HepG2 (cell line): ENCODE data around the gene CCDC77. TPM values are rescaled to one million over a fixed set of nuclear protein-coding genes. Genes with fewer than 3 reads are reported as not detected.
A peak's percentile ranks its signal among the peaks of the same experiment; 100 is the strongest.

ENCODE experiments used
- BRCA1 ChIP-seq: sonication (generic); formaldehyde crosslinking; IDR thresholded peaks from 2 replicates; pipeline ENCODE4 v1.4.0; 2020; ENCODE audit warnings: missing genetic modification reagents
- FOSL1 ChIP-seq: sonication (generic); formaldehyde crosslinking; IDR thresholded peaks from 2 replicates; pipeline ENCODE4 v1.9.0; 2021; ENCODE audit warnings: missing genetic modification reagents, borderline replicate concordance
- MAFK ChIP-seq, 2 experiments: IDR thresholded peaks in 1 of 2; conservative IDR thresholded peaks in 1 of 2; 2 replicates each; pipeline ENCODE4 v1.6.1; 2011; ENCODE audit warnings: improper control_type of control experiment in 2 of 2, low read length in 2 of 2
- NFE2L1 ChIP-seq: sonication (generic); formaldehyde crosslinking; IDR thresholded peaks from 2 replicates; pipeline ENCODE4 v1.4.0; 2020; ENCODE audit warnings: missing genetic modification reagents, mild to moderate bottlenecking, borderline replicate concordance
- NR2F1 ChIP-seq, 2 experiments: fragments of 450-650 bp in 1 of 2; formaldehyde crosslinking in 1 of 2; IDR thresholded peaks; 2 replicates each; pipeline versions ENCODE4 v1.5.0 to v1.6.1; 2016 to 2020; ENCODE audit warnings: mild to moderate bottlenecking in 1 of 2, missing compliant biosample characterization in 1 of 2, missing genetic modification reagents in 1 of 2, moderate library complexity in 1 of 2
- PLSCR1 ChIP-seq: sonication (generic); formaldehyde crosslinking; IDR thresholded peaks from 2 replicates; pipeline ENCODE4 v1.5.0; 2020; ENCODE audit warnings: missing genetic modification reagents, mild to moderate bottlenecking, borderline replicate concordance
- SIN3B ChIP-seq: fragments of 150-350 bp; IDR thresholded peaks from 2 replicates; pipeline ENCODE4 v1.6.1; 2014; ENCODE audit warnings: low read length
- SYNCRIP ChIP-seq: fragments of 200-400 bp; formaldehyde crosslinking; IDR thresholded peaks from 2 replicates; pipeline ENCODE4 v1.6.1; 2018; ENCODE audit warnings: mild to moderate bottlenecking, low read depth, low read length; ENCODE audit not compliant: insufficient read depth
- TCF7 ChIP-seq: sonication (generic); IDR thresholded peaks from 2 replicates; pipeline ENCODE4 v1.6.1; 2016; ENCODE audit warnings: antibody characterized with exemption, low read depth
- ZNF274 ChIP-seq: sonication (generic); formaldehyde crosslinking; IDR thresholded peaks from 2 replicates; pipeline ENCODE4 v1.5.1; 2020; ENCODE audit warnings: mild to moderate bottlenecking, missing genetic modification reagents
- ZNF549 ChIP-seq: sonication (generic); formaldehyde crosslinking; IDR thresholded peaks from 2 replicates; pipeline ENCODE4 v1.5.0; 2020; ENCODE audit warnings: missing genetic modification reagents
- ZNF556 ChIP-seq: sonication (generic); formaldehyde crosslinking; IDR thresholded peaks from 2 replicates; pipeline ENCODE4 v1.4.0; 2020; ENCODE audit warnings: mild to moderate bottlenecking, missing genetic modification reagents, borderline replicate concordance
- ZNF674 ChIP-seq: sonication (generic); formaldehyde crosslinking; IDR thresholded peaks from 2 replicates; pipeline ENCODE4 v1.5.0; 2020; ENCODE audit warnings: low read depth, mild to moderate bottlenecking, missing genetic modification reagents
- polyA plus RNA-seq, 8 experiments: library from polyadenylated mRNA; depleted of rRNA in 3 of 8; stranded (reverse) in 7 of 8; unstranded in 1 of 8; fragments of >200 nt; fragmentation: Illumina TruSeq in 4 of 8; extraction: Trizol in 4 of 8; gene quantifications; 2 replicates each; pipeline versions ENCODE4 v1.2.1 to v1.2.3, GENCODE V29; 2011 to 2016; ENCODE audit warnings: low read depth in 4 of 8, missing spikeins in 1 of 8, mixed read lengths in 1 of 8; ENCODE audit not compliant: insufficient read depth in 1 of 8
- total RNA-seq, 5 experiments: library from RNA; depleted of rRNA; stranded (reverse); fragments of >200 nt; fragmentation: Illumina TruSeq; extraction: Trizol; gene quantifications; 2 replicates each; pipeline ENCODE4 v1.2.3, GENCODE V29; 2016; ENCODE audit warnings: low read depth in 1 of 5
- TF ChIP-seq, protein P1 (sequence below): sonication (generic); formaldehyde crosslinking; IDR thresholded peaks from 2 replicates; pipeline ENCODE4 v1.5.1; 2020; ENCODE audit warnings: mild to moderate bottlenecking, missing genetic modification reagents
- TF ChIP-seq, protein P2 (sequence below): sonication (generic); formaldehyde crosslinking; IDR thresholded peaks from 2 replicates; pipeline ENCODE4 v1.8.0; 2022; ENCODE audit warnings: low read depth, missing genetic modification reagents
- TF ChIP-seq, protein P3 (sequence below): sonication (generic); formaldehyde crosslinking; IDR thresholded peaks from 2 replicates; pipeline ENCODE4 v1.4.0; 2020; ENCODE audit warnings: missing genetic modification reagents
- TF ChIP-seq, protein P4 (sequence below): sonication (generic); formaldehyde crosslinking; IDR thresholded peaks from 2 replicates; pipeline ENCODE4 v1.4.0; 2020; ENCODE audit warnings: missing genetic modification reagents

CCDC77 gene
- total and polyA plus RNA-seq, 2 of the 13 experiments (the other 11 are each of a cell fraction or from before 2014, with no cell fraction given) = 6.4 to 16.4 TPM

- TF ChIP-seq, protein P1, sequence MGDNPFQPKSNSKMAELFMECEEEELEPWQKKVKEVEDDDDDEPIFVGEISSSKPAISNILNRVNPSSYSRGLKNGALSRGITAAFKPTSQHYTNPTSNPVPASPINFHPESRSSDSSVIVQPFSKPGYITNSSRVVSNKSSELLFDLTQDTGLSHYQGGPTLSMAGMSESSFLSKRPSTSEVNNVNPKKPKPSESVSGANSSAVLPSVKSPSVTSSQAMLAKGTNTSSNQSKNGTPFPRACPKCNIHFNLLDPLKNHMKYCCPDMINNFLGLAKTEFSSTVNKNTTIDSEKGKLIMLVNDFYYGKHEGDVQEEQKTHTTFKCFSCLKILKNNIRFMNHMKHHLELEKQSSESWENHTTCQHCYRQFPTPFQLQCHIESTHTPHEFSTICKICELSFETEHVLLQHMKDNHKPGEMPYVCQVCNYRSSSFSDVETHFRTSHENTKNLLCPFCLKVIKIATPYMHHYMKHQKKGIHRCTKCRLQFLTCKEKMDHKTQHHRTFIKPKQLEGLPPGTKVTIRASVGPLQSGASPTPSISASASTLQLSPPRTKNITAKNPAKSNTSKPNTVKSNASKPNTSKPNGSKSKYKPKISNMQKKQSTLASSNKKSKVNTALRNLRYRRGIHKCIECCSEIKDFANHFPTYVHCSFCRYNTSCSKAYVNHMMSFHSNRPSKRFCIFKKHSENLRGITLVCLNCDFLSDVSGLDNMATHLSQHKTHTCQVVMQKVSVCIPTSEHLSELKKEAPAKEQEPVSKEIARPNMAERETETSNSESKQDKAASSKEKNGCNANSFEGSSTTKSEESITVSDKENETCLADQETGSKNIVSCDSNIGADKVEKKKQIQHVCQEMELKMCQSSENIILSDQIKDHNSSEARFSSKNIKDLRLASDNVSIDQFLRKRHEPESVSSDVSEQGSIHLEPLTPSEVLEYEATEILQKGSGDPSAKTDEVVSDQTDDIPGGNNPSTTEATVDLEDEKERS = peak; percentile 64; the same call in 1 of the 2 replicates
- TF ChIP-seq PLSCR1 (CRISPR knock-in tag) = no peak
- TF ChIP-seq SYNCRIP = no peak
- TF ChIP-seq, protein P2, sequence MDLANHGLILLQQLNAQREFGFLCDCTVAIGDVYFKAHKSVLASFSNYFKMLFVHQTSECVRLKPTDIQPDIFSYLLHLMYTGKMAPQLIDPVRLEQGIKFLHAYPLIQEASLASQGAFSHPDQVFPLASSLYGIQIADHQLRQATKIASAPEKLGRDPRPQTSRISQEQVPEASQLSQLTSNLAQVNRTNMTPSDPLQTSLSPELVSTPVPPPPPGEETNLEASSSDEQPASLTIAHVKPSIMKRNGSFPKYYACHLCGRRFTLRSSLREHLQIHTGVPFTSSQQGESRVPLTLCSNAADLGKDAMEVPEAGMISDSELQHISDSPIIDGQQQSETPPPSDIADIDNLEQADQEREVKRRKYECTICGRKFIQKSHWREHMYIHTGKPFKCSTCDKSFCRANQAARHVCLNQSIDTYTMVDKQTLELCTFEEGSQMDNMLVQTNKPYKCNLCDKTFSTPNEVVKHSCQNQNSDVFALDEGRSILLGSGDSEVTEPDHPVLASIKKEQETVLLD (CRISPR knock-in tag) = 0 out of 2 replicates have a peak, but pooled peaks have one; percentile 46
- TF ChIP-seq ZNF556 (CRISPR knock-in tag) = 0 out of 2 replicates have a peak, but pooled peaks have one; percentile 9
- TF ChIP-seq, protein P3, sequence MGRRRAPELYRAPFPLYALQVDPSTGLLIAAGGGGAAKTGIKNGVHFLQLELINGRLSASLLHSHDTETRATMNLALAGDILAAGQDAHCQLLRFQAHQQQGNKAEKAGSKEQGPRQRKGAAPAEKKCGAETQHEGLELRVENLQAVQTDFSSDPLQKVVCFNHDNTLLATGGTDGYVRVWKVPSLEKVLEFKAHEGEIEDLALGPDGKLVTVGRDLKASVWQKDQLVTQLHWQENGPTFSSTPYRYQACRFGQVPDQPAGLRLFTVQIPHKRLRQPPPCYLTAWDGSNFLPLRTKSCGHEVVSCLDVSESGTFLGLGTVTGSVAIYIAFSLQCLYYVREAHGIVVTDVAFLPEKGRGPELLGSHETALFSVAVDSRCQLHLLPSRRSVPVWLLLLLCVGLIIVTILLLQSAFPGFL (CRISPR knock-in tag) = no peak
- TF ChIP-seq ZNF674 = 0 out of 2 replicates have a peak, but pooled peaks have one; percentile 88
- no peak for TF ChIP-seq TCF7
- no peak for TF ChIP-seq FOSL1 (CRISPR knock-in tag)
- peak; percentile 40; the same call in 1 of the 2 replicates for TF ChIP-seq ZNF274 (CRISPR knock-in tag)
- TF ChIP-seq MAFK (conservative IDR thresholded peaks at IDR 0.05 in 1 of 2, IDR thresholded peaks at IDR 0.05 in 1 of 2; ENCODE audit: low read length in 2 of 2) = no peak
- no peak for TF ChIP-seq NFE2L1
- no peak for TF ChIP-seq ZNF549
- 0 out of 2 replicates have a peak, but pooled peaks have one; percentile 17 for TF ChIP-seq BRCA1 (CRISPR knock-in tag)
- TF ChIP-seq, protein P4, sequence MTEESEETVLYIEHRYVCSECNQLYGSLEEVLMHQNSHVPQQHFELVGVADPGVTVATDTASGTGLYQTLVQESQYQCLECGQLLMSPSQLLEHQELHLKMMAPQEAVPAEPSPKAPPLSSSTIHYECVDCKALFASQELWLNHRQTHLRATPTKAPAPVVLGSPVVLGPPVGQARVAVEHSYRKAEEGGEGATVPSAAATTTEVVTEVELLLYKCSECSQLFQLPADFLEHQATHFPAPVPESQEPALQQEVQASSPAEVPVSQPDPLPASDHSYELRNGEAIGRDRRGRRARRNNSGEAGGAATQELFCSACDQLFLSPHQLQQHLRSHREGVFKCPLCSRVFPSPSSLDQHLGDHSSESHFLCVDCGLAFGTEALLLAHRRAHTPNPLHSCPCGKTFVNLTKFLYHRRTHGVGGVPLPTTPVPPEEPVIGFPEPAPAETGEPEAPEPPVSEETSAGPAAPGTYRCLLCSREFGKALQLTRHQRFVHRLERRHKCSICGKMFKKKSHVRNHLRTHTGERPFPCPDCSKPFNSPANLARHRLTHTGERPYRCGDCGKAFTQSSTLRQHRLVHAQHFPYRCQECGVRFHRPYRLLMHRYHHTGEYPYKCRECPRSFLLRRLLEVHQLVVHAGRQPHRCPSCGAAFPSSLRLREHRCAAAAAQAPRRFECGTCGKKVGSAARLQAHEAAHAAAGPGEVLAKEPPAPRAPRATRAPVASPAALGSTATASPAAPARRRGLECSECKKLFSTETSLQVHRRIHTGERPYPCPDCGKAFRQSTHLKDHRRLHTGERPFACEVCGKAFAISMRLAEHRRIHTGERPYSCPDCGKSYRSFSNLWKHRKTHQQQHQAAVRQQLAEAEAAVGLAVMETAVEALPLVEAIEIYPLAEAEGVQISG (CRISPR knock-in tag) = peak; percentile 89
- TF ChIP-seq SIN3B = peak; percentile 77; the same call in 1 of the 2 replicates
- no peak for TF ChIP-seq NR2F1 (CRISPR knock-in tag; IDR thresholded peaks at IDR 0.05)
Observed at GRCh38 chr12:389142-390096, 12.0 kb upstream of the CCDC77 start, which contains the start of gene KDM5A (continued).
